GM21737 (cell line): ENCODE data around the gene TBKBP1.

Experiments used
- ATAC-seq: cut with Tn5 transposase; IDR thresholded peaks from one replicate; pipeline ENCODE4 v1.9.1; 2021; ENCODE audit warnings: mild to moderate bottlenecking, moderate library complexity; ENCODE audit not compliant: unreplicated experiment

Gene TBKBP1

GRCh38 chr17:47693731-47694580 is at the start of gene TBKBP1:
TBKBP1 (plus strand) TSS chr17:47694161; CDS start chr17:47696113, 1,952 bp downstream.
- no peak for ATAC-seq

GRCh38 chr17:47644324-47644723 is 49.6 kb upstream of the TBKBP1 start:
- ATAC-seq: no peak

- ATAC-seq: peak; percentile 80
Observed at GRCh38 chr17:47649153-47649971, 44.6 kb upstream of the TBKBP1 start, which contains the start of gene KPNB1. KPNB1 (plus strand) TSS chr17:47649919; CDS start chr17:47650245, 326 bp downstream.

GRCh38 chr17:47649972-47650524 is 43.9 kb upstream of the TBKBP1 start:
- ATAC-seq: peak; percentile 1

- peak; percentile 54 for ATAC-seq
Observed at GRCh38 chr17:47650525-47651522, 43.1 kb upstream of the TBKBP1 start.

GRCh38 chr17:47651704-47652103 is 42.3 kb upstream of the TBKBP1 start:
- no peak for ATAC-seq

GRCh38 chr17:47652570-47652969 is 41.4 kb upstream of the TBKBP1 start:
- no peak for ATAC-seq

- no peak for ATAC-seq
Observed at GRCh38 chr17:47653442-47653841, 40.5 kb upstream of the TBKBP1 start.

- no peak for ATAC-seq
Observed at GRCh38 chr17:47654991-47655390, 39.0 kb upstream of the TBKBP1 start.

GRCh38 chr17:47660064-47660492 is 33.9 kb upstream of the TBKBP1 start:
- ATAC-seq: peak; percentile 59

- no peak for ATAC-seq
Observed at GRCh38 chr17:47663912-47664623, 29.9 kb upstream of the TBKBP1 start.

- ATAC-seq: no peak
Observed at GRCh38 chr17:47664624-47664941, 29.4 kb upstream of the TBKBP1 start.

- no peak for ATAC-seq
Observed at GRCh38 chr17:47665655-47666054, 28.3 kb upstream of the TBKBP1 start.

- no peak for ATAC-seq
Observed at GRCh38 chr17:47669081-47669480, 24.9 kb upstream of the TBKBP1 start.

- no peak for ATAC-seq
Observed at GRCh38 chr17:47670064-47670463, 23.9 kb upstream of the TBKBP1 start.

GRCh38 chr17:47674499-47674898 is 19.5 kb upstream of the TBKBP1 start:
- no peak for ATAC-seq

GRCh38 chr17:47675380-47676198 is 18.4 kb upstream of the TBKBP1 start:
- no peak for ATAC-seq

- no peak for ATAC-seq
Observed at GRCh38 chr17:47676199-47676472, 17.8 kb upstream of the TBKBP1 start.

GRCh38 chr17:47676510-47677165 is 17.3 kb upstream of the TBKBP1 start:
- ATAC-seq: no peak
